NCI-H1417 treated with DMSO at 0.1 percent for 48 hours (cell line): Measurements from ENCODE around the gene LITAF.
"Not testable (repeated sequence)": the region's sequence is repeated elsewhere in the genome, so short reads cannot be mapped to it uniquely, and the experiment has no call there.

Experiments
- DNase-seq: peaks from one replicate; lab custom pipeline; 2025; lab: John Stamatoyannopoulos, UW

LITAF gene

GRCh38 chr16:11572301-11572995 lies 14.3 kb downstream of the LITAF start:
- no peak for DNase-seq

DNA sequence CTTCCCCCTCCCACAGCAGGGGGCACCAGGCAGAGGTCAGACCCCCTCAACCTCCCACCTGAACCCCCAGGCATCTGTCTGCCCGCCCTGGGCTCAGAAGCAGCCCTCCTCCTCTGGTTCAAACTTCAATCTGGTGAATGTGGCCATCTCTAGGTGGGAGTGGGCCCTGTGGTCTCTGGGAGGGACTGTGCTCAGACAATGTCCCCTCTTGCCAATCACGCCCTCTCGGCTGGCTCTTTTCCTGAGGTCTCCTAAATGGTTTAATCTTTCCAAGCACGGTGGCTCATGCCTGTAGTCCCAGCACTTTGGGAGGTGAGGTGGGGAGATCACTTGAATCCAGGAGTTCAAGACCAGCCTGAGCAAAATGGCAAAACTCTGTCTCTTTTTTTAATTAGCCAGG lies 15.2 kb downstream of the LITAF start:
- no peak for DNase-seq

DNA sequence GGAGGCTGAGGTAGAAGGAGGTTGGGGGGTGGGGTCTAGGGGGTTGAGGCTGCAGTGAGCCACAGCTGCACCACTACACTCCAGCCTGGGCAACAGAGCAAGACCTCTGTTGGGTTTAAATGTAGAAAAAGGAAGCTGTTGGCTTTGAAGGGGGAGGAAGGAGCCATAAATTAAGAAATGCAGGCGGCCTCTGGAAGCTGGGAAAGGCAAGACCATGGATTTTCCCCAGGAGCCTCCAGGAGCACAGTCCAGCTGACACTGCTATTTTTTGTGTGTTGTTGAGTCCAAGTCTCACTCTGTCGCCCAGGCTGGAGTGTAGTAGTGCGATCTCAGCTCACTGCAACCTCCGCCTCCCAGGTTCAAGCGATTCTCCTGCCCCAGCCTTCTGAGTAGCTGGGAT lies 15.9 kb downstream of the LITAF start:
- DNase-seq: no peak

DNA sequence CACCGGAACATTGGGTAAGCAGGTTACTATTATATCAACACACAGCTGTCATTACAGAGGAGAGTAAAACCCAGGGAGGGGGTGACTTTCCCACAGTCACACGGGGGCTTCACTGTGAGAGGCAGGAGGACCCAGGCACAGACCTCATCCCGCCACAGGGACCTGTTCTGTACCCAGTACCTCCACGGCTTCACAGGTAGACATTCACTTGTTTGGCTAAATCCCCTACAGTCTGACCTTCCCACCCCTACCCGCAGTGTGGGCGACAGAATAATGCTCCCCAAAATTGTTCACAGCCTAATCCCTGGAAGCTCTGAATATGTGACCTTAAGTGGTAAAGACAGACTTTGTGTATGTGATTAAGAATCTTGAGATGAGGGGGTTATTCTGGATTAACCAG lies 16.5 kb downstream of the LITAF start:
- DNase-seq: no peak

GRCh38 chr16:11566398-11566797 lies 20.3 kb downstream of the LITAF start:
- DNase-seq: no peak

- no peak for DNase-seq
These were observed 21.1 kb downstream of the LITAF start for GRCh38 chr16:11565665-11566064.

DNA sequence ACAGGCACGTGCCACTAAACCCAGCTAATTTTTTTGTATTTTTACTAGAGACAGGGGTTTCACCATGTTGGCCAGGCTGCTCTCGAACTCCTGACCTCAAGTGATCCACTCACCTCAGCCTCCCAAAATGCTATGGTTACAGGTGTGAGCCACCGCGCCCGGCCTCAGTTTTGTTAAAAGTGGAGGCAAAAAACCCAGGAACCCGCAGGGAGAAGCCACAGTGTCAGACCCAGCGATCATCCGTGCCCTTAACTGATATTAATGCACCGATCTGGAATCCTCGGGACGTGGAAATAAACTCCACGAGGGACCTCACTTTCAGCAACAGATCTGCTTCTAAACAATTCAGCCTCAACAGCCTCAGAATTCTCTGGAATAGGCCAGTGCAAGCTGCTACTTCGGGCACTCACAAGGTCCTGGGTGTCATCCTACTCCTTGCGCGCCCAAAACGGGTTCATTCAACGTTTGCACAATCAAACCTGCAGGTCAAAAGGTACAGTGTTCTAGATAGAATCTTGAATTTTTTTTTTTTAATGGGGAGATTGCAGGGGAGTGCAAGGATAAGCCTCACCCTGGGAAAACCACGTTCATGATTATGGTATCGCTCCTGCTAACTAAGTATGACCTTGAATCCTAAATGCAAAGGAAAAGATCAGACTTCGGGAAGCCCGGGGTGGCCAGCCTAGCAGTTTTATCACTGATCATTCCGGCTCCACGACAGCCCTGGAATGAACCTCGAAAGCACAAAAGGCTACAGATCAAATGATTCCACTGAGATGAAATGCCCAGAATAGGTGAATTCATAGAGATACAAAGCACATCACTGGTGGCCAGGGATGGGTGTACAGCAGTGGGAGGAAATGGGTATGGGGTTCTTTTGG lies 22.4 kb downstream of the LITAF start:
- DNase-seq: no peak

DNA sequence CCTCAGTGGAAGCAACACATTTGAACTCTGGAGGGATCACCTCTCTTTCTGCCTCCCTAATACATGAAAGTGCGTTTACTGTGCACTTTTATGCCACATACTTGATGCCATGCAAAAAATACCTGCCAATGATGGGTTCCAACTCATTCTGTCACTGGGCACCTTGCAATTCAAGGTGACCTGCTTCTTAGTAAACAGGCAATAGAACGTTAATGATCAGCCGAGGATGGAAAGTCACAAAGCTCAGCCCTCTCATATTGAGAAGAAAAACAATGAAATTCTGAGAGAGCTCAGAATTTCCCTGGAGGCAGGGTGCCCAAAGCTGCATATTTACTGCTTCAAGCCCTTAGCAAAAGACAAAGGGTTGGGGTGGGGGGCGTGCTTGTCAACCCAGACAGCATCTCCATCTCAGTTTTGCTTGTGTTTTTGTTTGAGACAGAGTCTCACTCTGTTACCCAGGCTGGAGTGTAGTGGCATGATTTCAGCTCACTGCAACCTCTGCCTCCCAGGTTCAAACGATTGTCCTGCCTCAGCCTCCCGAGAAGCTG lies 23.2 kb downstream of the LITAF start:
- DNase-seq: no peak

DNA sequence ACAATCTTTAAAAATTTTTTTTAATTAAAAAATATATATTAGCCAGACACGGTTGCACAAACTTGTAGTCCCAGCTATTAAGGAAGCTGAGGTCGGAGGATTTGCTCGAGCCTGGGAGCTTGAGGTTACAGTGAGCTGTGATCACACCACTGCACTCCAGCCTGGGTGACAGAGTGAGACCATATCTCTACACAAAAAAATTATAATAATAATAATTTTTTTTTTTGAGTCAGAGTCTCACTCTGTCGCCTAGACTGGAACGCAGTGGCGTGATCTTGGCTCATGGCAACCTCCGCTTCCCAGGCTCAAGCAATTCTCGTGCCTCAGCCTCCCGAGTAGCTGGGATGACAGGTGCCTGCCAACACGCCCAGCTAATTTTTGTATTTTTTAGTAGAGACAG lies 23.8 kb downstream of the LITAF start:
- no peak for DNase-seq

GRCh38 chr16:11562411-11562810 lies 24.3 kb downstream of the LITAF start:
- no peak for DNase-seq

- DNase-seq: no peak
These were observed 24.9 kb downstream of the LITAF start for GRCh38 chr16:11561856-11562255.

DNA sequence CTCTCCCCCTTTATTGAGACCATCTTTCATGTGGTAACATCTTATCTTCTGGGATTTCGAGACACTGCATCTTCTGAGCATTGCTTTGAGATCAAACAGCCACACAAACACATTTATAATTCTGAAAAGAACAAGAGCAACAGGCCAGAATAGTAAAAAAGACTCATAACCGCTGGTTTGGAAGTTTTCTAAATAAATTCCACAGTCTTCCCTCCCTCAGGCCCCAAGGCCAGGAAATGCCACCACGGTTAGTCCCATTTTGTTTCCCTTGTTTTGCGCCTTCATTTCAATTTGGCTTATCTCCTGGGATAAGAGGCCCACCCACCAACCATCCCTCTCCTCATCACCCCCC lies 25.3 kb downstream of the LITAF start:
- DNase-seq: no peak

DNA sequence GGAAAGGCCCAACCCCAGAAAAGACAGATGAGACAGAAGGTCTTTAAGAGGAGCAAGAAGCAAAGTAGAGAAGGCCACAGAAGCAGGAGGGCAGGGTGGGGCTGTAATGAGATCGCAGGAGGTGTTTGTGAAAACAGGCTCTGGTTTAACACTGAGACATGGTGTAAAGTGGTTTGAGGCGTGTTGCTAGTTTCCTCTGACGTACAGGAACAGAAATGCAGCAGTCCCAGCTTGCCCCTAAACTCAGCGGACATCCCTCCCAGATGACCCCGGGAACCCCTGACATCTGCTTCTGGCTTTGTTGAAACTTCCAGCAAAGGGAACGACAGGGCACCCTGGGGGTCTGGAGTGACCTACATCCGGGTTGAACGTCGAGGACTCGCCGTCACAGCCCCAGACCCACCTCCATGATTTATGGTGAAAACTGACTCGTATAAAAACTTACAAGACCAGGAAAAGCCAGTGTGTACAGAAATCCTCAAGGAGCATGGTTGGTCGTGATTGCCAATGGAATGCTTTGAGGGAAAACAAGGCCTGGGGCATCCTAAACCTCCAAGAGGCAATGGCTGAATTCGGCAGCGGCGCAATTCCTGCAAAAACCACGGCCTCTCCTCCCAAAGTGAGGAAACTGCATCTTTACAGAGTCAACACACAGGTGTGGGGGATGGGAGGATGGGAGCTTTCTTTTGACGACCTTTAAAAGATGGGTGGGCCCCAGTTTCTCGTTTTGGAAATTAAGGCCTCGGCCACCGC lies 25.8 kb downstream of the LITAF start:
- no peak for DNase-seq

DNA sequence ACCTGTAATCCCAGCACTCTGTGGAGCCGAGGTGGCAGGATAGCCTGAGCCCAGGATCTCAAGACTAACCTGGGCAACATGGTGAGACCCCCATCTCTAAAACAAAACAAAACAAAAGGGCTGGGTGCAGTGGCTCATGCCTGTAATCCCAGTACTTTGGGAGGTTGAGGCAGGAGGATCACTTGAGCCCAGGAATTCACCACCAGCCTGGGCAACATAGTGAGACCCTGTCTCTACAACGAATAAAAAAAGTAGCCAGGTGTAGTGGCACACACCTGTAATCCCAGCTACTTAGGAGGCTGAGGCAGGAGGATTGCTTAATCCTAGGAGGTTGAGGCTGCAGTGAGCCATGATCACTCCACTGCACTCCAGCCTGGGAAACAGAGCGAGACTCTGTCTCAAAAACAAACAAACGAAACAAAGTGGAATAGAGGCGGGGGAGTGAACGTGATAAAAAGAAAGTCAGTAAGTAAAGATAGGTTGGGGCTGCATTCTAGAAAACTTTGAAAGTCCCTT lies 28.4 kb downstream of the LITAF start:
- not testable (repeated sequence) for DNase-seq

DNA sequence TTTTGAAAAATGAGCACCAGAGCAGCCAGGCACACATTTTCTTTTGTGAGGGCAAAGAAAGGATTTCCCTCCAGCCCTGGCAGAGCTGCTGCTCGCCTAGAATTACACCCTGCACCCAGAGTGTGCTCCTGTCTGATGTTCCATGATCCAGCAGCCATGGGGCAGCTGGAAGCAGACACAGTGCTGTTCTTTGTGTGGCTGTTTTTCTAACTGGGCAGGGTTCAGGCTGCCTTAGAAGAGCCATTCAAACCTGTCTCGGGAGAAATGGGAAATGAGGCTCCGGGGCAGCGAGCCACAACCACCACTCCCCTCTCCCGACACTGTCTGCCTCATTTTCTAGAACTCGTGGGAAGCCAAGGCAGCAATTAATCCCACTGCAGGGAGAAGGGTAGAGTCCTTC lies 28.9 kb downstream of the LITAF start:
- DNase-seq: no peak

GRCh38 chr16:11556945-11557720 lies 29.6 kb downstream of the LITAF start:
- no peak for DNase-seq

GRCh38 chr16:11556214-11556819 lies 30.4 kb downstream of the LITAF start:
- no peak for DNase-seq

- no peak for DNase-seq
These were observed 32.7 kb downstream of the LITAF start for GRCh38 chr16:11554053-11554452.

DNA sequence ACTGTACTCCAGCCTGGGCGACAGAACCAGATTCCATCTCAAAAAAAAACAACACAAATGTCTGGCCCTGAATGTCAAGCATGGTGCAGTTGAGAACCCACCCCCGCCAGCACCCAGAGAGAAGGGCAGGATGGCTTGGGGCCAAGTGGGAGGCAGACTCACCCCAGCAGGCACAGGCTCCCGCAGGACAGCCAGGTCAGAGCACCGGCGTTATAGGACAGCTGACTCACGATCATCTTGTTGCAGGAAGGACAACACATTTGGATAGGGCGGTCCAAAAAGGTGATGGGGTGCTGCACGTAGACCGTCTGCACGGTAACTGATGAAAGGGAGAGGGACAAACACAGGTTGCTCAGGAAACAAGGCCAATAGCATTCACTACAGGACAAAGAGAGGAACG lies 33.3 kb downstream of the LITAF start:
- no peak for DNase-seq

DNA sequence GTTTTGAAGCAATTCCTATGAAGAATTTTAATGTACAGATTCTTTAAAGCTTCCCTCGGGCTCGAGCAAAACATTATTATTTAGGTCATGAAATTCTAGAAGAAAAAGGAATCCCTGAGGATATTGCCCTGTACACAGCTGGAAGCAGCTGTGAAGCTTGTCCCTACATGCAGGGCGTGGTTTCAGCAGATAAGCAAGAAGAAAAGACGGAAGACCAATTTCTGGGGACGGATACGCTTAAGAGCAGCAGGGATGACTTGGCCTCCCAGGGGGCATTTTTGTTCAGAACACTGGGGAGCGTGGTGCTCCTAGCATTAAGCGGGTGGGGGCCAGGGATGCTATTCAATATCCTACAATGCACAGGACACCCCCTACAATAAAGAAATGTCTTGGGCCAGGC lies 34.3 kb downstream of the LITAF start:
- DNase-seq: no peak

DNA sequence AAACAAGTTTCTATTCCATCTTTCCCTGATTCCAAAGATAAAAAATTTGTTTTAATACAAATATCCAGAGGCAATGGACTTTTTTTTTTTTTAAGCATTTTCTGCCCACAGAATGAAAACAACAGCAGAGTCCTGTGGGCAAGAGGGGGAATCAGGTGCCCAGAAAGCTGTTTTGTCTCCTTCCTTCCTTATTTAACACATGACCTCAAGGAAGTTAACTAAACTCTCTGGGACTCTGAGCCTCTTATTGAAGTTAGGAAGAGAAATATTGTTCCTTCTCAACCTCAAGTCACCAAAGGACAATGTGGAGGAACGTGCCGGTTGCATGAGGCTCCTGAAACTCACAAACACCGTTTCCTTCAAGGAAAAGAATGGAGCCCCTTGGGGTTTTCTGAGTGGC lies 34.9 kb downstream of the LITAF start:
- DNase-seq: no peak
